GM10847 (cell line): Measurements from ENCODE around the gene SEMA5A.

Experiments used
- POLR2A ChIP-seq: IDR thresholded peaks from 2 replicates; pipeline ENCODE4 v1.6.1; 2011; ENCODE audit not compliant: insufficient read length; ENCODE audit errors: extremely low read depth

Gene SEMA5A

DNA sequence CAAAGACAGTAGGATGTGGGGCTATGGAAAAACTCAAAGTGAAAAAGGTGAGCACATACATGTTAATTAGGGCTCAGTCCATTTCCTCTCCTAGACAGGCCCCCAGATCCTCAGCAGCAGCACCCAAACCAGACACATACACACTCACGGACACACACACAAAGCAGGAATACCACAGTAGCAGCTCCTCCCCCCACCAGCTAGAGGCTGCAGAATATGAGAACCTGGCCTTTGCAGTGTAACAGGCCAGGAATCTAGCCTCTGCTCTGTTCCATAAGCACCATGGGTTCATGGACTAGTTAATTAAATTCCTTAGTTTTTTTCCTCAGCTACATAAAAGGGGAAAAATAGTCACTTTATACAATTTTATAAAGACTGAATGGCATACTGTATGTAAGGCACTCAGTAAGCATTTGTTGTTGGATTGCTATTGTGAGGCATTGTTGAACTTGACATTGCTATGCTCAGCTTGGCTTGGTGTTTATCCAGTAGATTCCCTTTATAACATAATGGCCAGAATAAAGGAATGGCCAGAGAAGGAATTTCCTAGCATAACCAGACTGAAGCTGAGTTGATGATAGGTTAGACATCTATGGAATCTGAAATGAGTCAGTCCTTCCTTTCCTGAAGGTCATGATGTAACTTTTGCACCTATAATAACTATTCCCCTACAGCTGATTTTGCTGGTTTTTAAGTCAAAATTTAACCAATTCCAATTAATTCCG is 186.8 kb downstream of the SEMA5A start:
- no peak for TF ChIP-seq POLR2A

DNA sequence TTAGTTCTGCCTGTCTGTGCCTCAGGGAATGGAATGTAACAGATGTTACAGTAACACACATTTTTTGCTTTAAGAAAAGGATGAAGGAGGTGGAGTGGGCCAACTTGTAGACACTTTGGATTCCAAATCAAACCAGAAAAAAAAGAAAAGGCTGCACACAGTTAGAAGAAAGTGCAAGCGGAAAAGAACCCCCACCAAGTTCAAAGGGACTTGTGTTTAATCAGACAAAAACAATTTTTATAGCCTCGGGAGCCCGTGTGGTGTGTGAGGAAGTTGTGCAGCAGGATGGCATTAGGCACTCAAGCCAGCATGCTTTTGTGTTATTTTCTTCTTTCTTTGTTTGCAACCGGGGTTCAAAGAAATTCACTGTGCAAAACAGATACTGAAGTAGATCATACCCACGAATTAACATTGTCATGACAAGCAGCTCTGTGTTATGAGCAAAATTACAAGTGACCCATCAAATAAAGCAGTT is 189.5 kb downstream of the SEMA5A start:
- no peak for TF ChIP-seq POLR2A

DNA sequence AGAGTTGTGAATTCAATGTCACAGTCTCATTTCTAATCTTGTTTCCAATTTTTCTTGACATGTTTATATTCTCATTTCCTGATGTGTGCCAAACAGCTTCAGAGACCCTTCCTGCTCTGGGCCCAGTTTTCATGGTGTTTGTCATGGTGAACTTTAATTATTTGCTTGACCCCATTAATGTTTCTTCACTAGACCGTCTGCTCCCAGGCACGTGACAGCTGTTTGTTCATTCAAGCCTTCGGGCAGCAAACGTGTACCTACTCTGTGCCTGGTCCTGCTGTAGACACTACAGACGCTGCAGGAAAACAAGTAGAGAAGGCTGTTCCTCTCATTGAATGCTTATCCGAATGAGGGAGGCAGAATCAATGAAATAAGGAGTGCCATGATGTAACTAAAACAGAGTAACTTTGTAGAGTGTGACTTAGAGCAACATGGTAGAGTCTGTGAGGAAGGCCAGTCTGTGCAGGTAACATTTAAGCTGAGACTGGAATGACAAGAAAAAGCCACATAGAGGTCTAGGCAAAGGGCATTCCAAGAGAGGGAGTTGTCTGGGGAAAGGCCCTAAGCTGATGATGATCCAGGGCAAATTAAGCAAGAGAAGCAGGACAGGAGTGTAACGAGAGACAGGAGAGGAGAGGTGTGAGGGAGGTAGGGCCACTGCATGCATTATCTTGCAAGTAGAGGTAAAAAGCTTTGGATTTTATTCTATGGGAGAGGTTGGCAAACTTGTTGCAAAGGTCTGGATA is 191.4 kb downstream of the SEMA5A start:
- TF ChIP-seq POLR2A, result no peak

DNA sequence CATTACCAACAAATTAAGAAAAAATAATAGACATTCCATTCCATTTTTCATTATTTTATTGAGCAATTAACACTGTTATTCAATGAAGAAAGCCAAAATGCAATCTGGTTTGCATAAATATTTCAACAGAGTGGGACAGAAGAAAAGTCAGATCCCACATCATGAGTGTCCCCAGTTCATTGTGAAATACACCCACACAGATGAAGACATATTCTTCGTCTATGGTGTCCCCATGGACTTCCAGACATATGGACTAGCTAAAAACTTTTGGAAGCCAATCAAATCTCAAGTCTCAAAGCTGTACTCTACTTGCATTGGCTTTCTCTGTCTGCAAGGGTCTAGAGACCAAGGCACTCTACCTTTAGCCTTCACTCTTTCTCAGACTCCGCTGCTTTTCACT is 194.3 kb downstream of the SEMA5A start:
- TF ChIP-seq POLR2A, result no peak

DNA sequence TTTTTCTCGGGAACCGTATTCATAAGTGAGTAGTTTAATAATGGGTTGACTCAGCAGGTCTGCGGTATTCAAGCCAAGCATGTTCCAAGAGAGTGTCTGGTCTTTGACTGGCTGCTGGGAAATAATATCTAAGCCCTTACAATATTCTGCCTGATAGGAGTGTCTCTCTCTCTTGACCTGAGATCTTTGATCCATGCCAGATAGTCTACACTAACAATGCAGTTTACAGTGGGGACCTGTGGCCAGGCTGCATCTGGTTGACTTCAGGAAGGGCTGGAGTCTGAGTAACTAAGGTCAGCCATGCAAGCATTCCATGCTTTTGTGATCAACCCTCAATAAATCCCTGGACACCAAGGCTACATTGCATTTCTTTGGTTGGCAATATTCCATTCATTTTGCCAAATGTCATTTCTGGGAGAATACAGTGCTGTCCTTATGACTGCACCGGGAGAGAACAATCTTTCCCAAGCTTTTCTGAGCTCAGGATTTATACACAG is 195.5 kb downstream of the SEMA5A start:
- TF ChIP-seq POLR2A, result no peak

DNA sequence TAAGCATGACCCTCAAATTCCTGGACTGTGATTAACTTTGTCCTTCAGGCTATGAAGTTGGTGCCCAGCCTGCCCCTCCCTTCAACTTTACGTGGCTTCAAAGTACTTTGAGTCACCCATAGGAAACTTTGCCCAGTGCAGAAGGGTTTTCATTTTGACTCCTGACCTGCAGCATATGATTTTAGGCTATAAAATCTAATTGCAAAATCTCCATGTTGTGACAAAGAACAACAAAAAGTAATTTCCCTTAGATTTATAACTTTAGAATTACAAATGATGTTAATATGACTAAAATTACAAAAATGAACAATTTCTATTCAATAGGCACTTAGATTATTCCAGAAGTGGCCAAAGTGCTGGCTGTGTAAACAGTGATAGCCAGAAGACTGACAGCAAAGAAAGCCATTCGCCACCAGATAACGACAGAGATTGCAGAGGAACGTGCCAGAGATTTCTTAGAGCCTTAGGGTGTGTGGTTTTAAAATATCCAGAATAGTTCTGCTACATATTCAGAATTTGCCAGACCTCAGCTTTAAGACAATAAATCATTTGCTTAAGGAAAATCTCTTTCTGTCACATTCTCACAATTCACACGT is 197.4 kb downstream of the SEMA5A start:
- TF ChIP-seq POLR2A, result no peak

DNA sequence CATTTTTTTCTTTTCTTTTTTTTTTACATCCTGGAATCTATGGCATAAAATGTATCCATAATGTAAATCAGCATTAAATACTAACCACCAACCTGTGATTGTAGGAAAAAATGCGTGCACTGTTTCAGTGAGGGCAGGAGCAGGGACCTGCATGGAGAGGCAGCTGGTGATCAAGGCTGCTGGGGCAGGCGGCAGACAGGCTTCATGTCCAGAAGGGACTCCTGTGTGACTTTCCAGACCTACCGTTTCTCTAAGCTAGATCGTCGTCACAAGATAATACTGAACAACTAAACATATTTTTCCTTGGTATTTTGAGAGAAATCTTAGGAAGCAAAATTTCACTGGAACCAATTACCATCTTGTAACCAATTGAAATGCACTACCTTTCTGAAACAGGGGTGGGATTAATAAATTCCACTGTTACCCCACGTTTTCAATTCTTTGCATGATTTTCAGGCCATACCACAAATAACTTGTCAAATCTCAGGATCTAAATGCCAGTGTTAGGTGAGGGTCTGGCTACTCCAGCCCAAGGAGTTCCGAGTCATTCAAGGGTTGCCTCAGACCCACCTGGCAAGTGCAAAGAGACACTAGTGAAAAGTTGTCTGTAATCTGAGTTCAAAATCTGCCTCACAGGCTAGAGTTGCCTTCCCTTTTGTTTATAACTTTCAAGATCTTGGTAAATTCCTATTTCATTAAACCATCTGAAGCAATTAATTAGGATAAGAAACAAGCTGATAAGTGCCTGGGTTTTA is 198.2 kb downstream of the SEMA5A start:
- TF ChIP-seq POLR2A, result no peak

DNA sequence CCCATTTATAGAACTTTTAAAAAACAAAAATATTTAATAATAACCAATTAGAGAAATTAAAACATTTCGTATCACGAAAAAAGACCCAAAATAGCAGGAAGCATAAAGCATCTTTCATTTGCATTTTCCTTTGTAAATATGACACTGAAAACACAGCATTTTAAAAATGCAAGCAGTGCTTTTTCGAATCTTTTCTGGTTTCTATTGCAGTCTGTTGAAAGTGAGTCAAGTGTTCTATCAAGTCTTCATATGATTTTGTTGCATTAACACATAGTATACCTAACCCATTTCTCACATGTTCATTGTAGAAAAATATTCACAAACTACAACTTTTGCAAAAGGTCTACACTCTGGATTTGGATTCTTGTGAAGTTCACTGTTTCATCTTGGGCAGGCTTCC is 198.8 kb downstream of the SEMA5A start:
- no peak for TF ChIP-seq POLR2A

DNA sequence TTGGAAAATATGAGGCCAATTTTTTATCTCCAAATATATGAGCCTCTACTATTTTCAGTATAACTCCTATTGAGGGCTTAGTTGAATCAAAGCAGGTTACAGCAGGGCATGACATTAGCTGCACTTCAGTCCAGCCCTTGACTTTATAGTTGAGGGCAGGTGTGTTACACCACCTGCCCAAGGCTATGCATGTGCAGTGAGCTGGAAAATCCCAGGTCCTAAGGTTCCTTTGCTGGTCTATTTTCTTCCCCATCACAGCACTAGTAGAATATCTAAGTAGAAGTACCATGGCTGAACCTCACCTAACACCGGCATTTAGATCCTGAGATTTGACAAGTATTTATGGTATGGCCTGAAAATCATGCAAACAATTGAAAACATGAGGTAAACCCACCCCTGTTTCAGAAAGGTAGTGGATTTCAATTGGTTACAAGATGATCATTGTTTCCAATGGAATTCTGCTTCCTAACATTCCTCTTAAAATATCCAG is 201.1 kb downstream of the SEMA5A start:
- TF ChIP-seq POLR2A, result no peak

DNA sequence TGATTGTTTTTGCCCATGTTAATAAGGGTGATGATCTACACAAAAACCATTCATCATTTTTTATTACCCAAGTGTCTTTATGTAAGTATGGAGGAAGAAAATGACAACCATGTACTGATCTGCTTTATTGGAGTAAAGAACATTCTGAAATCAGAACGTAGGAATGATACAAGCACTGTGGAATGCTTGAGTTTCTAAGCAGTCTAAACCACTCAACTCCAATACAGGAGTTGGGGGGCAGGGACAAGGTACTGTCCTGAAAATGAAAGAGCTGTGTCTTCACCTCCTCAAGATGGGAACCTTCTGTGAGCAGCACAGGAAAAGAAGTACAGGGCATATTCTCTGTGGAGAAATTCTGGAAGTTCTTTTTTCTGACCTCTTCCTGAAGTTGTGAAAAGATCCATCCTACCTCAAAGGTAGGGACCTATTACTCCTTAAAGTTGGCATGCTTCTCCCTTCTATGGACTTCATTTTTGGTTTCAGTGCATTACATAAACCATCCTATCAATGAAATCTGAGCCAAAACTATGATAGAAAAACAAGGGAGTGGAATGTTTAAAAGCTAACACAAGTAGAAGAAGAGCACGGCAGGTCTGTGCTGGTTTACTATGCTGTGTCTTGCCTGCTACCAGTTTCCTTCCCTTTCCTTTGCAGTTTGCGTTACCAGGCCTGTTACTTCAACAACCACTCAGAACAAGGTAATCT is 202.6 kb downstream of the SEMA5A start:
- no peak for TF ChIP-seq POLR2A

DNA sequence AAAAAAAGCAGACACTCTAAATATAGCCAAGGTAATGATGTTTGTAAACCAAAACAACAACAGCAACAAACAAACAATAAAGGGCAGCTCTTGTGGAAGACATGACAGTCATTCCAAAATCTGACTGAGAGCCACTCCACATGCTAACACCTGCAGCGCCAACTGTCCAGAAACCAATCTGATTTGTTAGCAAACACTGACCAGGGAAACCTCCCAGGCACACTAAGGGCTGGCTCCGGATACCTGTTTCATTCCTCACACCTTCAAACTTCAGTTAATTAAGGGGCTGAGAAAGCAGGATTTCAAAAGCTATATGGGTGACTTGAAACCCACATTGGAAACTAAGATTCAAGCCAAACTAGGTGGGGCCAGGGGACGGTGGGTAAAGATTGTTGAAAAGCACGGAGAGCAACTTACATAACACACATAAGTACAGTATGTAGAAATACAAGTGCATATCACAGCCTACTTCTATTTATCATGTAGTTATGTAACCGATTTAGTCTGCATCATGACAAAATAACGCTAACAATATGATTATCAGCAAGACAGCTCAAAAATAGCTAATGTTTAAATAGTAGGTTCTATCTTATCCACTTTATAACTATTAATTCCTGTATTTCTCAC is 203.6 kb downstream of the SEMA5A start:
- no peak for TF ChIP-seq POLR2A

DNA sequence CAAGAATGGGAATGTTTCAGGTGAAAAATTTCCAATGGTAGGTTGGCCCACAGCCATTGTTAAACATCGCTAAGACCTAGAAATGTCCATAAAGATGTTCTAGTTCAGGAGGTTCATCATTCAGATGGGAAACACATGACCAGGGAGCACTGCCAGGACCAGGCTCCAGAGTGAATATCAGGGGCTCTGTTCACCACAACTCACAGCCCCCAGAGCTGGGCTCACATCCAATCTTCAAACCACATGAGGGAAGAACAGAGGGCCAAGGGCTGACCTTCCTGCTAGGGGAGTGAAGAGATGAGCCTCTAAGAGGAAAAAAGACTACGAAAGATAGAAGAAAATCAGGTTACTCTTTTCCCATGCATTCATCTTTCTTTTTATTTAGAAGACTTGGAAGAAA is 205.8 kb downstream of the SEMA5A start:
- no peak for TF ChIP-seq POLR2A

DNA sequence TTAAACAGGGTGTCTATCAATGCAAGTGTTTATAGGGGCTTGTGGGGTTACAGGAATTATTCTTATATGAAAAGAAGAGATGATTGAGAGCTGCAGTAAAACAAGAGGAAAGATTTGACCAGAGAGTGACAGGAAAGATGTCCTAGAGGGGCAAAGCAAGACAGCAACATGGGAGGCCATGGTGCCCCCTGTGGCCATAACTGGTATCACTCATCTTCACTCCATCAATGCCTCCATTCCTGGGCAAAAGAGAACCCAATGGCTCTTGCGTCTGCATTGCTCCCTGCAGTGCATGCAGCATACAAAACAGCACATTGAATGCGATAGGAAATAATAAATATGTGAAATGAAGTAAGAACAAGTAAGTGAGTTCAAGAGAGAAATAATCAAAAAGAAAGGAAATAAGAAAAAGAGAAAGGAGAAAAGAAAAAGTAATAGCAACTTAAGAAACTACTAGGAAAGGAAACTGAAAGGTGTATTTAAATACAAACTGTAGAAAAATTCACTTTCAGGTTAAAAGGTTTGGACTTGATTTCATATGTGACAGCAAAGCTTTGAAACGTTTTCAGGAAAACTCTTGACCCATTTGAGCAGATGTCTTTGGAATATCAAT is 206.6 kb downstream of the SEMA5A start:
- TF ChIP-seq POLR2A, result no peak

DNA sequence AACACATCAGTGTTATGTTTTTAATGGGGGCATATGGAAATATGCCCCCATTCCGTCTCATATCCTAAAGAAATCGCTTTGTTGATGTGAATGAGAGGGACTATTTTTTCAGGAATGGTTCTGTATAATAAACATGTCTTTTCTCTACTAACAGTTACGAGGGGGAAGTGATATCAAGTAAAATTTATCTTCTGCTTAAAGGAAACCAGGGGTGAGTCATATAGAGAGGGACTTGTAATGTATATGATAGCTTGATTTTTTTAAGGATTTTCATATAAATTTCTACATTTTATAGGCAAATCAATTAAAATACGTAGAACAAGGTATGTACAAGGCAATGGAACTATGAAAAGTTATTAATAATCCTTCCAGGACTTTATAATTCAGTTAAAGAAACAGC is 207.1 kb downstream of the SEMA5A start:
- TF ChIP-seq POLR2A, result no peak
